Sigmoid colon (tissue), 7 donors: Measurements from ENCODE around the gene ERGIC3. TPM values are rescaled to one million over a fixed set of nuclear protein-coding genes. Genes with fewer than 3 reads are reported as not detected.

Source experiments
- DNase-seq: peaks from one replicate; pipeline ENCODE4 v3.0.0-alpha.2; 2019
- H3K27ac ChIP-seq, 4 donors: fragments of 200-600 bp; sonication (generic); one replicate each; pipeline ENCODE4 v1.5.1; 2016 to 2019; ENCODE audit warnings: mild to moderate bottlenecking in 1 of 4
- H3K27me3 ChIP-seq, 3 donors: fragments of 200-600 bp; sonication (generic); one replicate each; pipeline ENCODE4 v1.5.1; 2019; ENCODE audit warnings: mild to moderate bottlenecking in 1 of 3
- H3K36me3 ChIP-seq, 4 donors: fragments of 200-600 bp; sonication (generic); one replicate each; pipeline ENCODE4 v1.5.1; 2016 to 2019
- H3K4me1 ChIP-seq, 4 donors: fragments of 200-600 bp; sonication (generic); one replicate each; pipeline ENCODE4 v1.5.1; 2017 to 2019
- H3K4me3 ChIP-seq, 4 donors: fragments of 200-600 bp; sonication (generic); one replicate each; pipeline ENCODE4 v1.5.1; 2017 to 2019; ENCODE audit warnings: mild to moderate bottlenecking in 2 of 4, moderate library complexity in 1 of 4
- H3K9me3 ChIP-seq, 4 donors: fragments of 200-600 bp in 3 of 4; sonication (generic) in 3 of 4; one replicate each; pipeline versions ENCODE4 v1.5.1 to v1.6.1; 2013 to 2019
- EP300 ChIP-seq, 4 donors: sonication (generic); formaldehyde crosslinking; IDR thresholded peaks; one replicate each; pipeline ENCODE4 v1.6.1; 2017; ENCODE audit warnings: antibody characterized with exemption in 4 of 4
- POLR2A ChIP-seq, 2 donors: fragments of 450-650 bp; IDR thresholded peaks; one replicate each; pipeline ENCODE4 v1.6.1; 2016; ENCODE audit warnings: antibody characterized with exemption in 2 of 2, mild to moderate bottlenecking in 2 of 2, moderate library complexity in 2 of 2
- POLR2AphosphoS5 ChIP-seq, 4 donors: sonication (generic); formaldehyde crosslinking; IDR thresholded peaks; one replicate each; pipeline ENCODE4 v1.6.1; 2017; ENCODE audit warnings: antibody characterized with exemption in 4 of 4
- WGBS, 2 donors: extraction: QIAGEN DNeasy Blood & Tissue Kit; methylation state at CpG; one replicate each; pipeline ENCODE4 v1.1.7; 2013; 5-methylcytosine and 5-hydroxymethylcytosine counted together
- intact Hi-C: fragments of 100-400 bp; cut with DNase I; formaldehyde crosslinking; loops from one replicate; pipeline ENCODE4 v1.15.1; 2023
- polyA plus RNA-seq, 3 donors: library from polyadenylated mRNA; stranded (reverse); fragments of 200-250 nt; gene quantifications; one replicate each; pipeline ENCODE4 v1.2.3, GENCODE V29; 2013
- total RNA-seq, 4 donors: library from RNA; depleted of rRNA; stranded (reverse); fragments of >200 nt; gene quantifications; one replicate each; pipeline ENCODE4 v1.1.0, GENCODE V29; 2016
- TF ChIP-seq, protein P1 (sequence below), 4 experiments: fragments of 450-650 bp in 3 of 4; fragments of 200-600 bp in 1 of 4; IDR thresholded peaks; one replicate each; pipeline ENCODE4 v1.5.1; 2016 to 2019; ENCODE audit warnings: antibody characterized with exemption in 4 of 4, mild to moderate bottlenecking in 3 of 4, moderate library complexity in 2 of 4
- donor health status: healthy with polysubstance abuse.
- donor health status: Bipolar disorder and iron deficiency.
- donor health status: healthy.

Gene ERGIC3
- total RNA-seq (100 to 1,000 TPM; 141 to 230 (median 195) TPM), polyA plus RNA-seq (100 to 1,000 TPM; 113 to 200 (median 184) TPM)

DNA sequence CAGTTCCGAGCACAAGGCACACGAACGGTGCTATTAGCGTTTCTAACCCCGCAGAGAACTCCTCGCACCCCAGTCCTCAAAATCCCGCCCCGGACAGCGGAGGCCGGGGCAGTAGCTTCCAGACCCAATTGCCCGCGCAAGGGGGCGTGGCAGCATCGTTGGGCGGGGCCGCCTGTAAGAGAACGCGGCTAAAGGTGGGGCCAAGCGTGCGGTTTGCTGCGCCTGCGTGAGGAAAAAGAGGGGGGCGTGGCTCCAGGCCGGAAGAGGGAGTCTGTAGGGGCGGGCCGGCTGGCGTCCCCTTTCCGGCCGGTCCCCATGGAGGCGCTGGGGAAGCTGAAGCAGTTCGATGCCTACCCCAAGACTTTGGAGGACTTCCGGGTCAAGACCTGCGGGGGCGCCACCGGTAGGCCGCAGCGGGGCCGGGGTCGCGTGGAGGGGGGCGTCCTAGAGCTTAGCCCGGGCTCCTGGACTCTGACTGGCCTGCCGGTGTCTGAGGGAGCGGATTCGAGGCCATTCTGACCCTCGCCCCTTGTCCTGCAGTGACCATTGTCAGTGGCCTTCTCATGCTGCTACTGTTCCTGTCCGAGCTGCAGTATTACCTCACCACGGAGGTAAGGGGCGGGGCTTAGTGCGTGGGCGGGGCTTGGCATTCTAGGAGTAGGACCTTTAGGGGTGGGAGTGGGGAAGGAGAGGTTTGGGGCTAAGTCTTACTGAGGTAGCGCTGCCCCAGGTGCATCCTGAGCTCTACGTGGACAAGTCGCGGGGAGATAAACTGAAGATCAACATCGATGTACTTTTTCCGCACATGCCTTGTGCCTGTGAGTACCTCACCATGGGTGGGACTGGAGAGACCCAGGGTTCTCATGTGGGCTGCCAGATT is at the start of gene ERGIC3:
Gene ERGIC3 (plus strand): TSS at position 296 of the 880 bp plus-strand sequence. CDS start 20 bp downstream, at position 316.
- Histone ChIP-seq H3K4me3 (peak within 1 kb of the TSS; percentile 68 to 88 (median 80)), H3K4me1 (peaks cover 0 to 15% (median 14%) of the 10 kb centered on the region in 4 donors), H3K27ac (peak within 1 kb of the TSS; percentile 67 to 77 (median 72)), H3K36me3 (peaks cover 0 to 13% (median 1%) of the 10 kb centered on the region in 4 donors), H3K9me3 (no peaks in the 10 kb centered on the region), H3K27me3 (no peaks in the 10 kb centered on the region)
- DNase-seq, result peak; percentile 98
- TF ChIP-seq POLR2AphosphoS5 (IDR thresholded peaks at IDR 0.05) (peak; percentile 31 to 73 (median 63)), EP300 (IDR thresholded peaks at IDR 0.05) (no peak), POLR2A (IDR thresholded peaks at IDR 0.05) (peak in 1 of 2 donors; percentile 20)
- TF ChIP-seq, protein P1, sequence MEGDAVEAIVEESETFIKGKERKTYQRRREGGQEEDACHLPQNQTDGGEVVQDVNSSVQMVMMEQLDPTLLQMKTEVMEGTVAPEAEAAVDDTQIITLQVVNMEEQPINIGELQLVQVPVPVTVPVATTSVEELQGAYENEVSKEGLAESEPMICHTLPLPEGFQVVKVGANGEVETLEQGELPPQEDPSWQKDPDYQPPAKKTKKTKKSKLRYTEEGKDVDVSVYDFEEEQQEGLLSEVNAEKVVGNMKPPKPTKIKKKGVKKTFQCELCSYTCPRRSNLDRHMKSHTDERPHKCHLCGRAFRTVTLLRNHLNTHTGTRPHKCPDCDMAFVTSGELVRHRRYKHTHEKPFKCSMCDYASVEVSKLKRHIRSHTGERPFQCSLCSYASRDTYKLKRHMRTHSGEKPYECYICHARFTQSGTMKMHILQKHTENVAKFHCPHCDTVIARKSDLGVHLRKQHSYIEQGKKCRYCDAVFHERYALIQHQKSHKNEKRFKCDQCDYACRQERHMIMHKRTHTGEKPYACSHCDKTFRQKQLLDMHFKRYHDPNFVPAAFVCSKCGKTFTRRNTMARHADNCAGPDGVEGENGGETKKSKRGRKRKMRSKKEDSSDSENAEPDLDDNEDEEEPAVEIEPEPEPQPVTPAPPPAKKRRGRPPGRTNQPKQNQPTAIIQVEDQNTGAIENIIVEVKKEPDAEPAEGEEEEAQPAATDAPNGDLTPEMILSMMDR (IDR thresholded peaks at IDR 0.05), result no peak
- WGBS, 2 donors, result 5 to 7% methylated on average over 57 of the region's 57 CpGs
- intact Hi-C loops, result loop anchor here (5.0 to 10.0 kb wide), 4 partner anchors 75 to 155 kb away; partner anchors contain the start of genes CPNE1, NFS1, RBM12 and ROMO1

DNA sequence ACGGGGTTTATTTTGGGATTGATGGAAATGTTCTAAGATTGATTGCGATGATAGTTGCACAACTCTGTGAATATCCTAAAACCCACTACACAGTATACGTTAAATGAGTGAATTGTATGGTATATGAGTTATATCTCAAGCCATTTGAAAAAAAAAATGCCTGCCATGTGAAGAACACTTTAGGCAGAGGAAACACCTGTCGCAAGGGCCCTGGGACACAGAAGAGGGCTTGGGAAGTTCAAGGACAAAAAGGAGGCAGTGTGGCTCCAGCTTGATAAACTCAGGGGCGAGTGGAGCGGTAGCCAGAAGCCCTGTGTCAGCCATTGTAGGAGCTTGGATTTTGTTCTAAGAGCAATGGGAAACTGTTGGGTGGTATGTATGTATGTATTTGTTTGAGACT is 49.5 kb upstream of the ERGIC3 start:
- no peak overlapping the region for H3K27ac ChIP-seq
- no peak overlapping the region for H3K4me3 ChIP-seq
- no peaks in the 10 kb centered on the region for H3K4me1 ChIP-seq
- WGBS, 2 donors, result 96 to 98% methylated on average over 6 of the region's 6 CpGs
- TF ChIP-seq, protein P1 (IDR thresholded peaks at IDR 0.05), result no peak
- TF ChIP-seq POLR2A (IDR thresholded peaks at IDR 0.05) (no peak), POLR2AphosphoS5 (IDR thresholded peaks at IDR 0.05) (no peak), EP300 (IDR thresholded peaks at IDR 0.05) (no peak)
- no peaks in the 10 kb centered on the region for H3K27me3 ChIP-seq
- no peaks in the 10 kb centered on the region for H3K9me3 ChIP-seq
- no peak for DNase-seq
- intact Hi-C loops, result no loop called here
- H3K36me3 ChIP-seq, result peaks cover 32 to 91% (median 46%) of the 10 kb centered on the region in 4 donors

- WGBS, 2 donors, result 93 to 97% methylated on average over 3 of the region's 3 CpGs
- TF ChIP-seq EP300 (IDR thresholded peaks at IDR 0.05) (no peak), POLR2AphosphoS5 (IDR thresholded peaks at IDR 0.05) (no peak), POLR2A (IDR thresholded peaks at IDR 0.05) (no peak)
- TF ChIP-seq, protein P1 (IDR thresholded peaks at IDR 0.05), result no peak
- Histone ChIP-seq H3K4me3 (no peak overlapping the region), H3K36me3 (peaks cover 32 to 100% (median 65%) of the 10 kb centered on the region in 4 donors), H3K4me1 (no peaks in the 10 kb centered on the region), H3K27ac (peak overlapping the region in 2 of 4 donors; percentile 27 to 65), H3K27me3 (no peaks in the 10 kb centered on the region), H3K9me3 (no peaks in the 10 kb centered on the region)
- intact Hi-C loops, result no loop called here
- no peak for DNase-seq
Observed at GRCh38 chr20:35496481-35496880, 45.4 kb upstream of the ERGIC3 start.

GRCh38 chr20:35497320-35497719 is 44.6 kb upstream of the ERGIC3 start:
- Histone ChIP-seq H3K9me3 (no peaks in the 10 kb centered on the region), H3K27ac (peak overlapping the region; percentile 27 to 65 (median 49)), H3K4me3 (no peak overlapping the region), H3K36me3 (peaks cover 39 to 100% (median 65%) of the 10 kb centered on the region in 4 donors), H3K4me1 (no peaks in the 10 kb centered on the region), H3K27me3 (no peaks in the 10 kb centered on the region)
- no peak for TF ChIP-seq POLR2A (IDR thresholded peaks at IDR 0.05)
- TF ChIP-seq, protein P1 (IDR thresholded peaks at IDR 0.05), result no peak
- no peak for TF ChIP-seq POLR2AphosphoS5 (IDR thresholded peaks at IDR 0.05)
- no peak for TF ChIP-seq EP300 (IDR thresholded peaks at IDR 0.05)
- intact Hi-C loops, result no loop called here
- DNase-seq, result no peak
- 93% methylated on average over 5 of the region's 5 CpGs for WGBS, 2 donors
